Measurements from ENCODE around the gene ZDHHC14.

ZDHHC14 gene

DNA sequence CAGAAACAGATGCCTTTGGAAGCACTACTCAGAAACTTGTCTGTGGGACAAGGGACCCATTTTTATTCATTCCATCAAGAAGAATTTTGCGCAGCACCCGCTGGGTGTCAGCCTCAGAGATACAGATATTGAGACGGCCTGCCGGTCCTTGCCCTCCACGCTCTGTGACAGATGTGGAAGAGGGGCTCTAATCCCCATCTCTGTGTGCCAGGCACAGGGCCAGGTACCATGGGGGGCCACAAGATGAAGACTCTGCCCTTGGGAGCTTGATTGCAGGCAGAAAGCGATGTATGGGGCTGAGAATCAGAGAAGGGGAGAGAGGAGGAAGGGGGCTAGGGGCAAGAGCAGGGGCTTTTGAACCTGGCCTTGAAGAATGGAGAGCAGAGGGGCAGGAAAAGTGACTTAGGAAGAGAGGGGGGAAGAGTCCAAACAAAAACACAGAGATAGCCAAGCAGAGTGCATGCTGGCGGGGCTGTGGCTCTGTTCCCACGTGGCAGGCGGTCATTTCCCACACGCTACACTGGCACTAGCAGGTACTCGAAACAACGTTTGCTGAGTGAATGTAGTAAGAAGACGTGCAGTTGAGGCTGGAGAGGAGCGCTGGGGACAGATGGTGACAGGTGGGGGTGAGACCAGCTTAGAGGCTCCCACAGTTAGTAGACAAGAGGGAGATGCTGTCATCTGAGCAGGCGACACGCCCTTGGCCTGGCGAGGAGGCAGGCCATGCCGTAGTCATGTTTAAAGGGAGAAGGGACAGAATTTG is 271.8 kb downstream of the ZDHHC14 start:
- no peak for DNase-seq

DNA sequence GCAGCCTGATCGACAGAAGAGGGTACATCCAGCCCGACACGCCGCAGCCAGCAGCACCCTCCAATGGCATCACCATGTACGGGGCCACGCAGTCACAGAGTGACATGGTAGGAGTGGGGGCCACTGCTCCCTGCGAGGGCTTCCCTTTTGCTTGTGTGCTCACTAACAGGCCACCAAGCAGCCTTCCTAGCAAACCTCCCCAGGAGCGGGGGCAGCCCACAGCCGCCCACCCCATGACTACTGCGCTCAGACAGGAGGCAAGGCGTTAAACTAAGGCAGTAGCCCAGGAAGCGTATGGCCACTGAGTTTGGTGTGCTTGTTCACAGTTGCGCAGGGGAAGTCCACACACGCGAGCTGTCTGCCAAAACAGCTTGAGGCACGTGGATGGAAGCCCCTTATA is 272.5 kb downstream of the ZDHHC14 start:
- DNase-seq, result no peak

DNA sequence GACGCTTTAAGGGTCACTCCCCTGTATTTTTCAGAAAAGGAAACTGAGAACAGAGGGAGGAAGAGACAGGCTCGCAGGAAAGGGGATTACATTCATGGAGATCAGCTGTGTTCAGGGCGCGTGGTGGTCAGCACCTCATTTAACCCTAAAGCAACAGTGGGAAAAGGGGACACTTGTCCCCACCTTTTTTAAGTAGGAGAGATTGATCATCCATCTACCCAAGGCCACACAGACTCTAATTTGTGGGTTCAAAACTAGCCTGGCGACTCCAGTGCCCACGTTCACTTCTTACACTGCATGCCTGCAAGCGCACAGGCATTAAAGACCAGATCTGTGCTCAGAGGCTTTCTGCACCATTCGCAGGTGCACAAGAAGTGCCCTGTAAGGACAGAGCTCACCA is 274.1 kb downstream of the ZDHHC14 start:
- no peak for DNase-seq

DNA sequence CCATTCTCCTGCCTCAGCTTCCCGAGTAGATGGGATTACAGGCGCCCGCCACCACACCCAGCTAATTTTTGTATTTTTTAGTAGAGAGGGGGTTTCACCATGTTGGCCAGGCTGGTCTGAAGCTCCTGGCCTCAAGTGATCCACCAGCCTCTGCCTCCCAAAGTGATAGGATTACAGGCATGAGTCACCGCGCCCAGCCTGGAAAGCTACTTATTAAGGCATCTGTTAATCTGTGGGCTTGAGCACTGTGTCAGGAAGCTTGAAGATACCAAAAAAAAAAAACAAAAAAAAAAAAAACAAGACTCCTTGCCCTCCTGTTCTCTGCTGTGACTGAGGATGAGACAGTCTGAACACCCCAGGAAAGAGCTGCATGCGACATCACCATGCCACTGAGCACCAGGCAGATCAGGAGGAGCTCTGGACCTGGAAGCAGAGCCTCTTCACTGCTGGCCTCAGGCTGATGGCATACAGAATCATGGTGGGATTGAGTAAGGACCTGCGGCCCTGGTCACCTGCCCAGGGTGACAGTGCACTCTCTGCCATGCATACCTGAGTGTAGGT is 275.5 kb downstream of the ZDHHC14 start:
- DNase-seq, result no peak

DNA sequence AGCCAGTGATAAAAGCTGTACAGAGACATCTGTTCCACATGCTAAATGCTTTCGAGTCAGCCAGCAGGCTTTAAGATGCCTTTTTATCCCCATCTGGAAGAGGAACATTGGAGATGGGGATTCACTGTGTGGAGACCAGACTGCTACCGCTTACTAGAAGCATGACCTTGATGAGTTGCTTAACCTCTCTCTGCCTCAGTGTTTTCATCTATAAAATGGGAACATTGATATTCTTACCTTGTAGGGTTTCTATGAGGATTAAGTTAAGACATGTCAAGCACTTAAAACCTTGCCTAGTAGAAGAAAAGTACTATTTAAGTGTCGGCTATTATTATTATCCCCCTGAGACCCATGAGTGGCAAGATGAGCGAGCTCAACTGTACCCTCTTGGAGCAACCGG is 276.8 kb downstream of the ZDHHC14 start:
- no peak for DNase-seq

DNA sequence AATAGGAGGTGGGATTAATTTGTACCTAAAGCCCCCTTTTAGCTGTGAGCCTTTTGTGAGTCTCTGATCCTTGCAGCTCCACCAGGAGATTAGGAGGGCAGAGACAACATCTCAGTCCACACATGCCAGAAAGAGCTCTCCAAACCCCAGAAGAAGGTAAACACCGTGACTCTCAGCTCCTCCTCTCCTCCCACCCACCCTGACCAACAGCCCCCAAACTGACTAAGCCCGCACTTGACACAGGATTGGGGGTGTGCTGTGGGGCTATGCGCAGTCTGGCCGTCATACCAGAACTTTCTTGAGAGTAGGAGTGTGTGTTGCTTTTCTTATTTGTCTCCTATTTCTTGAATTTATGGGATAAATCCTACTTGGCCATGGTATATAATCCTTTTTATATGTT is 277.3 kb downstream of the ZDHHC14 start:
- no peak for DNase-seq

DNA sequence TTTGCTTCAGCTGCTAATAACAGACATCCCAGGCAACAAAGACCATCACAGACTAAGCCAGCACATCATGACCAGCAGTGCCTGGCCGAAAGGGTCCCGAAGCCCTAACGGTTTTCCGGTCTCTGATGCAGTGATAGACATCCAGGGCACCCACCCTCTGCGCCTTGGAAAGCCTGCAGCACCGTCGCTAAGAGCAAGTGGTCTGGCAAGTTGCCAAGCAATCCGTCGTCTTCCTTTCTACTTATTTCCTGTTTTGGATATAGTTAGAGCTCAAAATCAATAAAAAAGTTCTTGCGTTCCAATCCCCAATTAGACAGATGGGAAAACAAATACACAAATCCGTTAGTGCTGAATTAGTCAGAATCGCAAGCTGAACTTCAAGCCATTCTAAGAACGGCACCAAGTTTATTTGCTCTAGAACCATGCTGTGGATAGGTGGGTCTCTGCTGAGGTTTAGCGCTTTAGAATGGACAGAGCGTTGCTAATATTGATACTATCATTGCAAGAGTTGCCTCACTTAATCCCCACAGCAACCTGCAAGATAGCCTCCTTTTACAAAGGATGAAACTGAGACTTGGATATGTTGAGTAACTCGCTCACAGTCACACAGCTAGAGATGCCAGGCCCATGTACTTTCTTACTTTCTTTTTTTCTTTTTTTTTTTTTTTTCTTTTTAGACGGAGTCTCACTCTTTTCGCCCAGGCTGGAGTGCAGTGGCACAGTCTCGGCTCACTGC is 278.7 kb downstream of the ZDHHC14 start:
- DNase-seq, result no peak

DNA sequence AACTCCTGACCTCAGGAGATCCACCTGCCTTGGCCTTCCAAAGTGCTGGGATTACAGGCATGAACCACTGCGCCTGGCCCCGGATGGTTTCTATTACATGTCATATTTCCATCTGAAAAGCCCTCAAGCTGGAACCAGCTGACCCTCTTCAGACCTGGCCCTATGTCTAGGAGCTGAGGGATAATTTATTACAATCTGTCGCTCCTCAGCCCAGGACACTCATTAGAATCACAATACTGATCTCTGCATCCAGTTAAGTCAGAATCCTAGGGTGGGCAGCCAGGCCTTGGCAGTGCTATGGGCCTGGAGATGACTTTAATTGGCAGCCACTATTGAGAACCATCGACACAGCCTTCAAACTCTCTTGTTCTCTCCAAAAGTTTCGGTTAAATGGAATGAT is 279.4 kb downstream of the ZDHHC14 start:
- DNase-seq, result no peak

DNA sequence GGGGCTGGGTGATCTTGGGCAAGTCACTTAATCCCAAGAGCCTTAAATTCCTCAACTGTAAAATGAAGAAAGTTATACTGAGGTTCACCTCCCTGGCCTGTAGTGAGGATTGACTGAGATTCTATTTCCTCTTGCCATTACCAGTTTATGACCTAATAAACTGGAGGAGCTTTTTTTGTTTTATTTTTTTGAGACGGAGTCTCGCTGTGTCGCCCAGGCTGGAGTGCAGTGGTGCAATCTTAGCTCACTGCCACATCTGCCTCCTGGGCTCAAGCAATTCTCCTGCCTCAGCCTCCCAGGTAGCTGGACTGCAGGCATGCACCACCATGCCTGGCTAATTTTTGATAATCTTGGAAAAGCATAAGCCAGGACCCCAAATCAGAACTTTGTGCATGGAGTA is 280.7 kb downstream of the ZDHHC14 start:
- no peak for DNase-seq

DNA sequence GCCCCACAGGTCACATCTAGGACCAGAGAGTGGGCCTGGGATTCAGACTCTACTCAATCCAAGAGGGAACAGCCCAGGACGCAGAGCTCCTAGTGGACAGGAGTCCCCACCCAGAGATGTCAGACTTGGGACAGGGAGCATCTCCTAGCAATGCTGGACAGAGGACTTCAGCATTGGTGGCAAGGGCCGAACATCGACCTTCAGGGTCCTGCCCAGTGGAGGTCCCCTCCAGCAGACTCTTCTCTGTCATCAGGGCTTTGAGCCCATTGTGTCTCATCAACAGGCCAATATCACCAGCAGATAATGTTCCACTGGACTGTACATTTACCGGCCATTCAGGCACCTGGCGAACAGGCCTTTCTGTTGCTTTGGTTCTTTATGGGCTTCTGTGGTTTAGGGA is 282.3 kb downstream of the ZDHHC14 start:
- no peak for DNase-seq

DNA sequence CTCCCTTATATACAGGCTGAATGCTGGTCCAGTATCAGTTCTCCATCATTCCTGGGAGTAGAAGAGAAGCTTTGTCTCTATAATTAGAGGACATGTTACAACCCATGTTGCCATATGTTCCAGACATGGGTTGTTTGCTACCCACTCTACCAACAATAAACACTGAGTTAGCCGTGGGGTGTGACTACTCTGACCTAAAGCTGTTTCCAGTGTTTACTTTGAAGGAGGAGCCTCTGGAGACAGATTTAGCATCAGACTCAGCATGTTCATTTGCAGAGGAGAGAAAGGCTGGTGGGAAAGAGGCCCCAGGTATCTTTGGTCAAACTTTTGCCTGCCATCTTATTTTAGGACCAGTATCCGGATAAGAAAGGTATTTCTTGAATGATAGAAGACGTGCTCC is 284.2 kb downstream of the ZDHHC14 start:
- no peak for DNase-seq

DNA sequence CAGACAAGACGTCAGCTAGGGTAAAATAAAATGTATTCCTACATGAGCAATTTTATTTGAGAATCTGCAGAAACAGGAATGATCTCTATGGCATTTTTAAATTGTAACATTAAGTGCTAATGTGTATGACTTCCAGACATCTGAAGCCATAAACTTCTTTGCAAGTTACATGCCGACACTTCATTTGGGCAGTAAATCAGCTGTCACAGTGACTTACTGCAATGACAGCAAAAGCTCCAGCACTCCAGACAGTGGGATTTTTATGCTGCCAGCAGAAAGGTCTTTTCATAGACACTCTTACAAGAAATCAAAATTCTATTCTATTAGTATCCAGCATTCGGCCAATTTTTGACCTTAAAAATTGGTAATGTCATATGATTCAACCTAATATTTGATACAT is 285.7 kb downstream of the ZDHHC14 start:
- DNase-seq, result no peak

DNA sequence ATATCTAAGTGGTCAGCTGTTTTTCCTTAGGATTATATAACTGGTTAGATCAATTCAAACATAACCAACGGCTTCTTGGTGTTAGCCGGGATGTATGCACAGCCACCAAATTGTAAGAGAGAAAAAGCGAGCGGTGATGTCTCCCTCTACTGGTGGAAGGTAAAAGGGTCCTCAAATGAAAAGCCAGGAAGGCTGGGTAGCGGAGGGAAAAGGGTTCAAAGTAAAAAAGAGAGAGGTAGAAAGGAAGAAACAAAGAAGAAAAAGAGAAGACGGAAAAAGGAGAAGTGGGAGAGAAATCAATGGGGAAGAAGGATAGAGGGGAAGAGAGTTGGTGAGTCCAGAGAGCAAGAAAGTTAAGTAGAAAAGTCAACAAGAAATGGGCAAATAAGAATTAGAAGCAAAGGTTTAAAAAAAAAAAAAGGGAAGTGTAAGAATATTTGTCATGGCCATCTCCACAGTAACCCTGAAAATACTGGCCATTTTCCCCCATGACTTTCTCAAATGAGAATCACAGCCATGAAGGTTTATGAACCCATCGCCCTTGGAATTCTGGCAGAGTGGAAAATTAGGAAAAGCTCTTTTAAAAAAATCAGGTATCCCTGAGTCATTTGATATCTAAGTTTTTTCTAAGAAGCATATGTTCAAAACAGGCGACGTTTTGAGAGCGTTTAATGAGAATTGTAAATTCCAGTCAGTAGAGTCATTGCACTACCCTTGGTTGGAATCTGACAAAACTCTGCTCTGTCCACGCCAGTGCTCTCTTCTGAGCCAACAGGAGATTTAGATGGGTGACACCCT is 286.4 kb downstream of the ZDHHC14 start:
- DNase-seq, result peak; percentile 47 to 66

DNA sequence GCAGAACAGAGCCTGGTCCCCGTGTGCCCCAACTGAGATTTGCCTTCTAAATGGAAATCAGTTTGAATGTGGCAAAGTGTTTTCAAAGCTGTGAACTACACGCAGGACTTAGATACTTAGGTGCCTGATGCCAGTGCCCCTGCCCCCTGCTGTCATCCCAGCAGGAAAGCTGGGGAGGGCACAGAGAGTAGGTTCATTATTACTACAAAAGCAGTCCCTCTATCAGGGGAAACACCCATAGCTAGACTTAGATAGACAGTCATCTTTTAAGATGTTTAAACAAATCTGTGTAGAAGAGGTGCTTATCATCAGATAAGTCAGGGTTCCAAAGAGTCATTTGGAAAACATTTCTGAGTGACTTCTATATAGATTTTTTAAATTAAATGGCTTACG is 287.0 kb downstream of the ZDHHC14 start:
- no peak for DNase-seq

DNA sequence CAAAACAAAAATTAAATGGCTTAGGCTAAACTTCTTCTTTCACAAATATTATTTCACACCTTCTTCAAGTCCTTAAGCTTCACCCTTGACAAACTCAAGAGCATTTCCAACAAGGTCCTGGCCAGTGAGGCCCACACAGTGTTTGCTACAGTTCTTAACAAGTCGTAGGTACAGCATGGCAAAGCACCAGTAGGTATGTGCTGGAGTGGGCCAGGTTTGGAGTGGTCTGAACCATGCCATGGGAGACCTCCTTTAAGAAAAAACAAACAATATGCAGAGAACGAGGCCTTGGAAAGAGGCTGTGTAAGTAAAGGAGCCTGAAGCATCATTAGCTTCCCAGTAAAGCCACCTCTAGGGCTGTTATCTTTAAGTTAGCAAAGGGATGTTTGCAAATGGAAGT is 287.7 kb downstream of the ZDHHC14 start:
- no peak for DNase-seq

DNA sequence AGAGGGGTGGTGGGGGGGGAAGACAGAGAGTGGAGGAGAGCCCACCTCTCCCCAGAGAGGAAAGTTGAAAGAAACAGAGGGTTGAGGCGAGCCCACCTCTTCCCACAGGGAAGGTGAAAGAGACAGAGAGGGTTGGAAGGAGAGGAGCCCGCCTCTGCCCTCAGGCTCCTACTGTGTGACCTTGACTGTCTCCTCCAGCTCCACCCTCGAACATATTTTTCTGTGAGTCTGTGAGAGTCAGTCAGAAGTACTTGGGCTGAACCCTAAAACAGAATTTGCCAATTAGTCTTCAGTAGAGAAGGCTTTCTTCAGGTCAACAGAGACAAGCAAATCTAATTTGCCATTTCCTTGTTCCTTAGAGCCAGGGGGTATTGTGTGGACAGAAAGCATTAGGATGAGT is 288.3 kb downstream of the ZDHHC14 start:
- no peak for DNase-seq

DNA sequence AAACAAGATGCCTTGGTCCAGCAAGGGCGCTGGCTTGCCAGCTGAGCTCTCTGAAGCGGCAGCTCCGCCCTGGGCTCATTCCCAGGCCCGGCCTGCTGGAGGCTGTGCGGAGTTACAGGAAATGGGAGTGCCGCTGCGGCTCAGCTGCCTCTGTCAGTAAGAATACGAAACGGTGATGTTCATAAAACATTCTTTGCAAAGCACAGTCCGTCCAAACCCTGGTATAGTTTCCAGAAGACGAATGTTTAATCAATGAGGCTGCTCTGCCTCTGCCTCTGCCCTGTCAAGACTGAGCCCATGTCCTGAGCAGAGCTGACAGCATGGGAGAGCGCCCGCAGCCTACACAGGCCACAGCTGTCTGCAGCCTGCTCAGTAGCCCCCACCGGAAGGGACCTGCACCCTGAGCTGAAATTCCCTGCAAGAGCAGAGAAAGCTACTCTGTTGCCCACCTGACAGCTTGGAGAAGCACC is 288.8 kb downstream of the ZDHHC14 start:
- no peak for DNase-seq

DNA sequence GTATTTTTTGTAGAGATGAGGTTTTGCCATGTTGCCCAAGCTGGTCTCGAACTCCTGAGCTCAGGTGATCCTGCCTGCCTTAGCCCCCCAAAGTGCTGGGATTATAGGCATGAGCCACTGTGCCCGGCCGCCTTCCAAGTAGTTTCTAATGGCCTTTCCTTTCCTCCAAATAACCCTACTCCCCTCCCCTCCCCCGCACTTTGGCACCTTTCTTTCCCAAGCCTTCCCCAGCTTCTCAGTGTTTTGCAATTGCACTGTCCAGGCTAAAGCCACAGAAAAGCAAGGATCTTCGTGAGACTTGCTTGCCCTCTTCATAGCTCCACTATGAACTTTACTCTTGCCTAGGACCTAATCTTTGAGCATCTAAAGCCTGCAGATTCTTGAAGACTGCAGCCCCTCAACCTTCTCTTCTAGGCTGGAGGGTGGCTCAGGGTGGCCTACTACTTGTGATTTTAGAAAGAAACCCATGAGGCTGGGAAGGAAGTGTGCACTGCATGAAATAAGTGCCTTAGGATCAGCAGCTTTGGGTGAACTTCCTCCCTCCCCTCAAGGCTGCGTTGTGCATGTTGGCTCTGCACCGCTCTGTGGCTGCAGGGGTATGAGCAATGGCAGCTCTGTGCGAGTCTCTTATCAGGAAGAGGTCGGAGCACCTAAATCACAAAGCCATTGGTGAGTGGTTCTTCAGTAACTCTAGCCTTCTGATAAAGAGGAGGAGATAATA is 289.6 kb downstream of the ZDHHC14 start:
- no peak for DNase-seq

DNA sequence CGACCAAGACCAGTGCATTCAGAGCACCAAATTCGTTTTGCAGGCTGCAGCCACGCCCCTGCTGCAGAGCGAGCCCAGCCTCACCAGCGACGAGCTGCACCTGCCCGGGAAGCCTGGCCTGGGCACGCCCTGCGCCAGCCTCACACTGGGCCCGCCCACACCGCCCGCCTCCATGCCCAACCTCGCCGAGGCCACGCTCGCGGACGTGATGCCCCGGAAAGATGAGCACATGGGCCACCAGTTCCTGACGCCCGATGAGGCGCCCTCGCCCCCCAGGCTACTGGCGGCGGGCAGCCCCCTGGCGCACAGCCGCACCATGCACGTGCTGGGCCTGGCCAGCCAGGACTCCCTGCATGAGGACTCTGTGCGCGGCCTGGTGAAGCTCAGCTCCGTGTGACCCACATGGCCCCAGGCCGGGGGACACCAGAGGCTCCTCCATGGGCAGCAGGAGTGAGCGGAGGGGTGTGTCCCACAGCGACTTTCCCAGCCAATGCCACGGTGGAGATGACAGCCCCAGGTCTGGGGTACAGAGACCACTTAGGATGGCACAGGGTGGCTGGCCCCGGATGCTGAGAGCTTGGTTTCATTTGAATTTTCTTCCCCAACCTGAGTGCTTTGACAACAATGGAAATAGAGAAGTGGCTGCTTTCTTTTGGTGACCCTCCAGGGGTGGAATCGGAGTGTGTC is 291.9 kb downstream of the ZDHHC14 start:
- no peak for DNase-seq

DNA sequence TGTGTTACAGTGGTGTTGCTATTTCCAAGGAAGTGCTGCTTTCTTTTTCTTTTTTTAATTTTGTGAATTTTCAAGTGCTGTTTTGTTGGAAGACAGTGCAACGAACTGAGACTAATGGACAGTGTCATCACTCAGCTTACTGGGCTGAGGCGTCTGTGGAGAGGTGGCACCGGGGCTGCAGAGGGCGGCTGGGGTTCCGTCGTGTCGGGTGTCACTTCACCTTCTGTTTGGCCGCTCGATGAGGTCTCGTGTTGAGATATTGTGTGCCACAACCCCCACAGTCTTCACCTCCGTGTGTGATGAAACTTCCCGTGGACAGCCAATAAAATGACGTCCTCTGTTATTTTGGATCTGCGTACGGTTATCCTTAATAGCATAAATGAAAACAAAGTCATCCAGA is 292.6 kb downstream of the ZDHHC14 start:
- DNase-seq, result no peak

DNA sequence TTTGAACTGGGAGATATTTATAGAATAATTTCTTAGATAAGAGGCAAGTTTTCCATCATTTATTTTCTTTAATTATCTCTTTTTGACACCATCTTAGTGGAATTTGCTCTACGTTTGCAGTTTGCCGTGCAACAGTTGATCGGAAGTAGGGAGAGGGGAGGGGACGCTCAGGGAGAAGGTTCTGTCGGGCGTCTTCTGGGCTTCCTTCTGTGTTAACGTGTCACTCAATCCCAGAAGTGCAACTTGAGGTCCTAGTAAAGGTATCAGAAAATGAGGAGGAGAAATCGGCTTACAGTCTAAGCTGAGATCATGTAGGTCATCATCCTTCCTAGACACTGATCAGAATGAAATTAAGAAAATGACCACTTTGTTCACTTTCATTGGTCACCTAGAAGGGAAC is 293.1 kb downstream of the ZDHHC14 start:
- no peak for DNase-seq

DNA sequence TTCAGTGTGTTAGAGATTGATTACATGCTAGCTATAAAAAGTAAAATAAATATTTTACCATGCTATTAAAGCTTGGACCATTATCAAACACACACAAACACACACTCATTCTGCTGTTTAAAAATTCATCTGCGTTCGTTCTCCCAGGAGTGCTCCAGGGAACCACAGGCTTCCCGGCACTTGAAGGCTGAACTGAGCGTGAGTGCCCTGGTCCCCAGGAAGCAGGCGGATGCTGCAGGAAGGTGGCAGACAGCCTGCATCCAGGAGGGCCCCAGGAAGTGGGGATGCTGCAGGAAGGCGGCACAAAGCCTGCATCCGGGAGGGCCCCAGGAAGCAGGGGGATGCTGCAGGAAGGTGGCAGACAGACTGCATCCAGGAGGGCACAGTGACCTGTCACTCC is 294.8 kb downstream of the ZDHHC14 start:
- DNase-seq, result no peak
